Measurements from ENCODE around the gene ZBTB43.

Gene ZBTB43

DNA sequence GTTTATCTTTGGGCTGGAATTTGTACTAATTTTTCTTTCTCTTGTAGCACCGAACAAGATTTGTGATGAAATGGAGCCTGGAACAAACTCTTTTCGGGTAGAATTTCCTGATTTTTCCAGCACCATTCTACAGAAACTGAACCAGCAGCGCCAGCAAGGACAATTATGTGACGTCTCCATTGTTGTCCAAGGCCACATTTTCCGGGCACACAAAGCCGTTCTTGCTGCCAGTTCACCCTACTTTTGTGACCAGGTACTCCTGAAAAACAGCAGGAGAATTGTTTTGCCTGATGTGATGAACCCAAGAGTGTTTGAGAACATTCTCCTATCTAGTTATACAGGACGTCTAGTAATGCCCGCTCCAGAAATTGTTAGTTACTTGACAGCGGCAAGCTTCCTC is 27.6 kb downstream of the ZBTB43 start:
- no peak for DNase-seq

DNA sequence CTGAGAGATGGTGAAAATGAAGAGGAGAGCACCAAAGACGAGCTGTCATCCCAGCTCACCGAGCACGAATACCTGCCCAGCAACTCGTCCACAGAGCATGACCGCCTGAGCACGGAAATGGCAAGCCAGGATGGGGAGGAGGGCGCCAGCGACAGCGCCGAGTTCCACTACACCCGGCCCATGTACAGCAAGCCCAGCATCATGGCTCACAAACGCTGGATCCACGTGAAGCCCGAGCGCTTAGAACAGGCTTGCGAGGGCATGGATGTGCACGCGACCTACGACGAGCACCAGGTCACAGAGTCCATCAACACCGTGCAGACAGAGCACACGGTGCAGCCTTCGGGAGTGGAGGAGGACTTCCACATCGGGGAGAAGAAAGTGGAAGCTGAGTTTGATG is 28.2 kb downstream of the ZBTB43 start:
- no peak for DNase-seq

DNA sequence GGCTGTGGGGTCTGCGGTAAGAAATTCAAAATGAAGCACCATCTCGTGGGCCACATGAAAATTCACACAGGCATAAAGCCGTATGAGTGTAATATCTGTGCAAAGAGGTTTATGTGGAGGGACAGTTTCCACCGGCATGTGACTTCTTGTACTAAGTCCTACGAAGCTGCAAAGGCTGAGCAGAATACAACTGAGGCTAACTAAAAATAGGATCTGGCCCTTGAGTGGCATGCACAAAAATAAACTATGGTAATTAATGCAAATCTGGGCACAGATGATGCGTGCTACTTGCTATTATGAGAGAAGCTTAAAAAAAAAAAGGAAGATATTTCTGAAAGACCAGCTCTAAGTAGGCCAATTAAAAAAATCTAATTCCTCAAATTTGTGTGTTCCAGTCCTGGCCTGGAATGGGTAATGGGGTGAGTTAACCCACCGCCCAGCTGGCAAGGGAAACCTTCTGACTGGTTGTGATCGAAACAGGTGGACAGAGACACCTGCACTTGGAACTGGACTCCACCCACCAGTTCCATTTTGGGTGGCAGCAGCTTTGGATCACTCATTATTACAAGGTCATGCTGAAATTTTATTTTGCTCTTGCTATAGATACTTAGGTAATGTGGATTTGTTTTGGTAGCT is 29.0 kb downstream of the ZBTB43 start:
- no peak for DNase-seq

DNA sequence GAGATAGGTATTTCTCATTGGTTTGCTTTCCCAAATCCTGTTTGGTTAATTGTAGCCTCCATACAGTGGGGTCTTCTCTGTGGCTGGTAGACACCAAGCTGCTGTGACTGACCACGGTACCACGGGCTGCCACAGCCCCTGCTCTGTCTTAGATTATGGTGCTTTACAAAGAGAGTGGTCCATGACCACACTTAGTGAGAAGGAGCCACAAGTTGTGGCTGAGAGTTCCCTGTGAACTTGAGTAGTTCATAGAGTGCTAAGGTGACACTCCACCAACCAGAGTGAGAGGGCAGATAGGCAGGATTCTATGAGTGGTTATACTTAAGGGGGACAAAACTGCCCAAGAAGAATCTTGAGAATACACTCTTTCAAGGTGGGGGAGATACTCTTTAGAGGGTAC is 29.8 kb downstream of the ZBTB43 start:
- DNase-seq, result no peak

DNA sequence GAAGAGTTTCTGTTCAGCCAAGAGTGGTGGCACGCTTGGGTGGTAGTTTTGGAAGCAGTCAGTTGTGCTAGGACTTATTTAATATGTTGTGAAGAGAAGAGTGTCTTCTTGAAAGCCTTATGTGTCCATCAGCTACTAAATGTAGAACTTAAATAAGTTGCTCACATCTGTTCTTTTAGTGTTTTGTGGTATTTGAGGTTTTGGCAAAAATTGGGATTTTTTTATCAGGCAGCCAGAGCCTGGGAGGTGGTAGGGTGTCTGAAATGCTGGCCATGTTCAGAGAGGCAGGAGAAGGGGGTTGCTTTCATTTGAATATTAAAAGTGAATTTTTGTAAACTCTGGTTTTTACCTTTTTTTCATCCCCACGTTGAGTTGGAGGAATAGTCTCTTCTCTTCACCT is 31.4 kb downstream of the ZBTB43 start:
- no peak for DNase-seq

DNA sequence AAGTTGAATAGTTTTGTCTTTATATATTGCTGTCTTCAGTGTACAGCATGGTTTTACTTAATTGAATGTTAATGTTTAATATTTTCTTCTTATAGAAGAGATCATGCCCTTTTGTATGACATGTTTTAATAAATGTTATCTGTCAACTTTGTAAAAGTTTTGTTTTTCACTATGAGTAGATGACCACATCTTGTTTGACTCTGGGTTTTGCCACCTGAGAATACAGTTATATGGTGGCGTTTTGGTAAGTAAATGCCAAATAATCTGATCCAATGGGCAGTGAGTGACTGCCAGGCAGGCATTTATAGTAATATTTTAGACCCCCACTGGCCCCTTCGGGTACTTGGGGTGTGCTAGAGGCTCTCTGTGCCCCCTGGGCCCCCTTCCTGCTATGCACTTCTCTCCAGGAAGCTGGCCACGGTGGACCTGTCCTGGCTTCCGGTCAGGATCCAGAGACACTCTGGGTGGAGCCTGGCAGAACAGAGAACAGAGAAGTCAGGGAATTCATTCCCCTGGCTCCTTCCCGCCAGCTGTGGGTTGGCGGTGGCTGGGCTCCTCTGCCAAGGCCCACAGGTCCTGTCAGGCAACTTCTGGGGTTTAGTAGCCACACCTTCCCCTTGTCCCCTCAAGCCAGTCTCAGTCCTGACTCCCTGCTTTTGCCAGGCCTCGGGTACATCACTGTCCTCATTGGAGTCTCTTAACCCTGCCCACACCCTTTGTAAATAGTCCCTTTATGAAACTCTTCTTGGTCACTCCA is 33.4 kb downstream of the ZBTB43 start:
- DNase-seq, result no peak

DNA sequence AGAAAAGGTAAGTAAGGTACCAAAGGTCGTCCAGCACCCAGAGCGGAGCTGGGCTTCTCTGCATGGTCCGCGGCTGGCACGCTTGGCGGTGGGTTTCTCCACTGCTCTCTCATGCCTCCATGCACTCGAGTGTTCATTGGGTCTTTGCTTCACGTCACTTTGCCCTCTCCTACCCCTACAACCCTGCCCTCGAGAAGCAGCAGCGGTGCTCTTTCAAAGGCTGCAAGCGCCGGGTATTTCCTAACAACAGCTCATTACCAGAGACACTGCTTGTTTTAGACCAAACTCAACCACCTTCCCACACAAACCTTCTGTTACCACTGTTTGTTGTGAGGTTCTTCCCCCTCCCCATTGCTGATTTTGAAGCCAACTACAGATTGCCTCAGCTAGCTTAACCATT is 34.1 kb downstream of the ZBTB43 start:
- DNase-seq, result no peak

DNA sequence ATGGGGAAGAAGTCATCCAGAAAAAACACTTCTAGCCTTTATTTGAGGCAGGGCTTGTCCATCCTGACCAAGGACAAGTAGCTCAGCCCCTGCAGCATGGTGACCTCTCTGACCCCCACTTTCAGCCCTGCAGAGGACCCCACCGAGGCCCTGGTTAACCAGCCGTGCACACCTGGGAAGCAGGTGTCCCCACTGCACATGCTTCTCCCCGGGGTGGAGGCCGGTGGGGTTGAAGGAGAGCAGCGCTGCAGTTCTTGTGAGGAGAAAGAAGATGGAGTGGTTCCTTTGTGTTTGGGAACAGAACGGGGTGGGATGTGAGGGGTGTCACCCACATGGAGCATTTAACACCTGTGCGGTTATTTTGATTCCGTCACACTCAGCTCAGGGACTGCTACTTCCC is 34.5 kb downstream of the ZBTB43 start:
- DNase-seq, result no peak

DNA sequence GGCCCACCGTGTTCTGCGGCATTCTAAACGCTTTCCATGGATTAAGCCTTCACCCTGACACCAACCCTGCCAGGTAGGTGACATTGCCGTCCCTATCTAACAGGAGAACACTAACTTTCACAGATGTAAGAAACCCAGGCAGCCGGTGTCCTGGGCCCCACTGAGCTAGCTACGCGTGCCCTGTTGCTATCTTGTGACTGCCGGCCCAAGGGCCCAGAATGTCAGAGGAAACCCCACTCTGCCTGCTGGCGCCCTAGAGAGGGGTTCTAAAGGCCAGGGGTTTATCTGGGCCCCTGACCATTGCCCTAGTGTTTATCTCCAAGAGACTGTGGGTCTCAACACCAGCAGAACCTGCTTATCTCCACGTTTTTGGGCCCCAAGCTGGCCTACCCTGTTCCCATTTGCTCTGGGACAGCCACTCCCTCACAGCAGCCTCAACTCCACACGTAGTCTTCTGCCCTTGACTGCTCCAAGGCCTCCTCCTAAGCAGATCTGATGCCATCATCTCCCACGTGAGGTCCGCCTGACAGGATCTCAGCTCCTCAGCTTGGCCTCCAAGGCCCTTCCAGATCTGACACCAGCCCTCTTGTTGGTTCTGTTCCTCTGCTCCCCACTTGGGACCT is 37.5 kb downstream of the ZBTB43 start:
- no peak for DNase-seq

DNA sequence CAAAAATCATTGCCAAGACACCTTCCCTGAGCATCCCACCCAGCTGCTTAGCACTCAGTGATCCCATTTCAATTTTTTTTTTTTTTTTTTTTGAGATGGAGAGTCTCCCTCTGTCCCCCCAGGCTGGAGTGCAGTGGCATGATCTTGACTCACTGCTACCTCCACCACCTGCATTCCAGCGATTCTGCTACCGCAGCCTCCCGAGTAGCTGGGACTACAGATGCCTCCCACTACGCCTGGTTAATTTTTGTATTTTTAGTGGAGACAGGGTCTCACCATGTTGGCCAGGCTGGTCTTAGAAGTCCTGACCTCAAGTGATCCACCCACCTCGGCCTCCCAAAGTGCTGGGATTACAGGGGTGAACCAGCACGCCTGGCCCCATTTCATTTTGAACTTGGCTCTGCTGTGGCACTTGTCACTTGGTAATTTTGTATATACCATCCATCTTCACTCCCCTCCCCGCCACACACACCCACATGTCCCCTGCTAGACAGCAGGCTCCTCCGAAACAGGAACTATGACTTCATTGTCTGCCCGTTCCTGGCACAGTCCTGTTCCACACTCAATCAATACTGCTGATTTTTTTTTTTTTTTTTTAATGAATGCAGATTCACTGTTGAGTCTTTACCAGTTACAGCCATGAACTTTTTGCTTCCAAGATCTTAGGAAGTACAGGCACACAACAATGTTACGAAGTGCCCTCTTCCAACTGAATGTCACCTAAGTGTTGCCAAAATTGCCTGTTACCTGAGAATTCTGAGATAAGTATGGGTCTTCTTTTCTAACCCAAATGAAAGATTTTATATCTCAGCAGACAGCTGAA is 38.3 kb downstream of the ZBTB43 start:
- no peak for DNase-seq

DNA sequence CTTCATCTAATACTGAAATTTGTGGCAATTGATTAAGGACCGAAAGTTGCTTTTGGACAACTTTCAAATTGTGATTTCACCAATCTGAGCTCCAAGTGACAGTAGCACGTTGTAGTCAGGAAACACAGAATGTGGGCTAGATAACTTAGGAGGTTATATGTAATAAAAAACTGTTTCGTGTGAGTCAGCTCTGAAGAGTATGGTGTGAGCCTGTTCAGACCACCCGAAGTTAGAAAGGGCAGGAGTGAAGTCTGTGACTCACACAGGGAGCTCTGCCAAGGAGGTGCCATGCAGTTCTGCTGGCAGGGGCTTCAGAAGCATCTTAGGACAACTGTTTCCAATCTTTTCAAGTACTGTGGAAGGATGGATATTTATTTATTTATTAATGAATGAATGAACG is 39.2 kb downstream of the ZBTB43 start:
- no peak for DNase-seq

DNA sequence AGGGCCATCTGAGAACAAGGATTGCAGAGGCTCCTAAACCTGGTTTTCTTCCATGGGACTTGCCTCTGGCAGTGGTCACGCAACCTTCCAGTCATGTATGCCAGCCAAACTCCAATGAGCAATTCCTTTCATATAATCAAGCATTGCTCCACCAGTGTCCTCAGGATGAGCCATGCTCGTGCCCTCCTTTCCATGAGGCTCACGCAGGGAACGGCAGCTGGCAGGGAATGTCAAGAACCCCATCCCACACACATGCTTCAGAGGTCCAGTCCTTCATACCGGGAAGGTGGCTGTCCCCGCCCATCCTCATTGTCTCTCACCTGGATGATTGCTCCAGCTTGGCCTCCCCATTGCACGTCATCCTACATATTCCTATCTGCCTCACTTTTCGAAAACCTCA is 42.2 kb downstream of the ZBTB43 start:
- no peak for DNase-seq

DNA sequence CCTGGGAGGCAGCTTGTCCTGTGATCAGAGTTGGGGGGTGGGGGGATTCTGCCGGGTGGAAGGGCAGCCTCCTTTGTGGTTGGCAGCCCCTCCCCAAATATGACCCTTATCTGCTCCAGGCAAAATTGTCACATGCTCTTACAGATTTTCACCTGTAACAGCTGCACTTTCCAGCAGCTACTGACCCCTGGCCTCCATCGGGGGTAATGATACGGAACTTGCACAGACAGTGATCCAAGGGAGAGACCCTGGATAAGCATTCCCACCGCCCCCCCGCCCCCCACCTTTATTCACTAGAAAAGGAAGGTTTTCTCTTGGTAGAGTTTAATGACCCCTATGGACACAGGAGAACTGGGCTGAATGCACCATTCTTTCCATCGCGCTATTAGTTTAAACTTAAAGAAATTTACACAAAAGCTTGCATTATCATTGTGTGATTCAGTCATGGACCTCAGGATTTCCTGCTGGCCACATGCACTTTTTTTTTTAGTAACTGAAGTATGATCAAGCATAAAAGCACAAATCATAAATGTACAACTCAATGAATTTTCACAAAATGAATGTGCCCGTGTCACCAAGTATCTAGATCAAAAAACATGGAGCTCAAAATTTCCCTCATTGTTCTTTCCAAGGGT is 44.9 kb downstream of the ZBTB43 start:
- DNase-seq, result no peak

DNA sequence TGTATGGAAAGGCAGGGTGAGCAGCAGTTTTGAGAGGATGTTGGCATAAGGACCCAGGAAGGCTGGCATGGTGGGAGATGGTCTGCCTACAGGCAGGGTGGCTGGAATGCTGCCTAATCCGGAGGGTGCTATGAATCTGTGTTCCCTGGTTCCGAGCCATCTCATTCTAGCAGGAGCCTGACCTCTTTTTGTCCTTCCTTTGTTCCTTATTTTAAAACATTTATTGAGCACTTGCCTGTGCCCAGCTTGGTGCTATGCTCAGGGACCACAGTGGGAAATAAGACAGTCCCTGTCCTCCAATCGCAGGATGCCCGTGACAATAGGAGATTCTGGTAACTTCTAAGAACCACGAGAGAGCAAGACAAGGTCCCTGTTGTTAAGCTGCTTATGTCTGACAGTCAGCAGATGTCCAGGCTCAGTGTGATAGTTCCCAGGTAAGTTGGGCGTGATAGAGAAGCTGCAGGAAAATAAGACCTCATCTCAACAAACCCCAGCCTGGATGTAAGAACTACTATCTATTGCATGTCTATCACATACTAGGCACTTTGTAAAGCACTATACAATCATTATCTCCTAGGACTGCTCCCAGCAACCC is 46.5 kb downstream of the ZBTB43 start:
- DNase-seq, result no peak

DNA sequence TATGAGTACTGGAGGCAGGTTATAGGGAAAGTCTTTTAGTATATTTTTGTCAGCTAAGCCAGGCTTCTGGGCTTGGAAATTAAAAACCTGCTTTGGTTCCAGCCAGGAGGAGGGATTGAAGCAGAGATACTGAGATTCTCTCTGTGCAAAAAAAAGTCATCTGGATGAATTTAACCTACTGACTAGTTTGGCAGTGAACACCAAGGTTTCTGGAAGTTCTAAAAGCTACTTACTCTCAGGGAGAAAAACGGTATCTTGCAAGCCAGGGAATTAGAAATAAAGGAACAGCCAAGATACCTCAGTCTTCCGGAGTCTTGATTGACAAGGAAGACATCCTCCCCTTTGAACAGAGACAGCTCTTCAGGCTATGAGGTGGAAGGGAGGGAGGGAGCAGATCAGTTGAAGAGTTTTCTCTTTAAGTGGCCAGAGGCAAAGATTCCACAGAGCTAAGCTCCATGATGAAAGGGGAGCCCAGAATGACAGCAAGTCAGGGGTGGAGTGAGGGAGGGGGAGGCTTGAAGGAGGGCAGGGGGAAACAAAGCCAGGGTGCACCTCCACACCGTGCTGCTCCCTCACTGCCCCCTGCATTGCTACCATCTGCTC is 47.3 kb downstream of the ZBTB43 start:
- no peak for DNase-seq

DNA sequence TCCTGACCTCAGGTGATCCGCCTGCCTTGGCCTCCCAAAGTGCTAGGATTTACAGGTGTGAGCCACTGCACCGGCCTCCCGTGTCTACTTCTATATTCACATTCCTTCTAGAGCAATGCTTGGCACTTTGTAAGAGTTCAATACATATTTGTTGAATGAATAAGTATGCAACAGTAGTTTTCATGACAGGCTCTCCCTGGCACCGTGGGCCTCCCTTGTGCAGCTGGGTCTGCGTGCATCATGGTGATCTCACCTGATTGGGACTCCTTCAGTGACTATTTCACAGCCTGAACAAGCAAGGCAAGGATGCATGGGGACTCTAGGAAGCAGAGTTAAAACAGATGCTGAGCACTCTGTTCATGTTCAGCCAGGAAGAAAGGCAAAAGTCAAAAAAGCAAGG is 48.8 kb downstream of the ZBTB43 start:
- no peak for DNase-seq

DNA sequence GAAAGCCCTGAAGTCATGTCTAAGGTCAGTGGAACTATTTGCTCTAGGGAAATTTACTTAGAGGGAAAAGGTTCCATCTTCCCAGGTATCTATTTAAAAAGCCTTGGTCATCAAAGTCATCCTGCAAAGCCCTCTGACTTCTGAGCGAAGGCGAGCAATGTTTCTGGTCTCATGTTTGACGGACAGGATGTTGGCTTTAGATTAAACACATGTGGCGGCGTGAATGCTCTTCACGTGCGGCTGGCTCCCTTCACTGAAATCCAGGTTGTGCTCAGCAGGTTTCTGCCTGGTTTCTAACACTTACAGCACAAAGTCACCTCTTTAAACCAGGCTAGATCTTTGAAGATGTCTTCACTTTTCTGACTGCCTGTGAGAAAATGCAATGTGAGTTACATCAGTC is 49.9 kb downstream of the ZBTB43 start:
- no peak for DNase-seq

DNA sequence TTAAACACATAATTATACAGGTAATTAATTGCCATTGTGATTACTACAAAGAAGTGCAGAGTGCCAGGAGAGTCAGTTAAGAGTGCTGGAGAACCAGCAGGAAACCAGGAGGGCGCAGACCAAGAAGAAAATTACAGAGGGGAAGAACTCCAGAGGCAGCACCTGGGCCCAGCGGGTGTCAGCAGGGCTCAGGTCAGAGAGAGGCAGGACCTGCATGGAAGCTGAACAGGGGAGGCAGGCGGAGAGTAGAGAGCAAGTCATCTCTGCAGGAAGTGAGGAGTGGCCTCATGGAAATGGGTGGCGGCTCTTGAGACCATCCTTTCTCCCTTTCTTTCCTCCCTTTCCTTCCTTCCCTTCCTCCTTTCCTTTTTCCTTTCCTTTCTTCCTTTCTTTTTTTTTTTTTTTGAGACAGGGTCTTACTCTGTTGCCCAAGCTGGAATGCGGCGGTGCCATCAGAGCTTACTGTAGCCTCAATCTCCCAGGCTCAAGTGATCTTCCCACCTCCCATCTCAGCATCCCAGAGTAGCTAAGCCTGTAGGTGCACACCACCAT is 51.6 kb downstream of the ZBTB43 start:
- no peak for DNase-seq

DNA sequence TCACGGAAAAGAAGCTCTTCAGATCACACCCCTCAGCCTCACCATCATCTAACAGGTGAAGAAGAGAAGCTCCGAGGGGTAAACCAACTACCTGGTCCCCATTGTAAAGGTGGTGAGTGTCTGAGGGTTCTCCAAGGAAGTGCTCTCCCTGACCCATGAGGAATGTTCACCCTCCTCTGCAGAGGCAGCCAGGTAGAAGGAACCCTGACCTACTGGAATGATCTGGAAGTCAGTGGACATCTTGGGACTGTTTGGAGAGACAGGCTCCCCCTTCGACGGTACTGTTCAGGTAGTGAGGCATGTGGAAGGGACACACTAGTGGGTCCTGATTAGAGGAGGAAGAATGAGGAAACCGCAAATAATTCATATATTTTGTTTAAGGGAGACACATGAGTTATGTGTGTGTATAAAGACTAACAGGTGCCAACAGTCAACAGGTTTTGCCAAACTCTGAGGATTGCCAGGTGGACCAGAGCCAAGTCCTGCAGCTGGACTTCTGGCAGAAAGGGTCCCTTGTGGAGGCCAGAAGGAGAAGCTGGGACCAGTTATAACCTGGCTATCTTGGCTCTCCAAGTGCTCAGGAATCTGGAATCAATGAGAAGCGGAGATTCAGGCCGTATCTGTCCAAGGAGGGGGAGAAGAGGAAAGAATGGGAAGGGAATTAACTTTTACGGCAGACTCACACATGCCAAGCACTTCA is 52.6 kb downstream of the ZBTB43 start:
- DNase-seq, result peak; percentile 8

DNA sequence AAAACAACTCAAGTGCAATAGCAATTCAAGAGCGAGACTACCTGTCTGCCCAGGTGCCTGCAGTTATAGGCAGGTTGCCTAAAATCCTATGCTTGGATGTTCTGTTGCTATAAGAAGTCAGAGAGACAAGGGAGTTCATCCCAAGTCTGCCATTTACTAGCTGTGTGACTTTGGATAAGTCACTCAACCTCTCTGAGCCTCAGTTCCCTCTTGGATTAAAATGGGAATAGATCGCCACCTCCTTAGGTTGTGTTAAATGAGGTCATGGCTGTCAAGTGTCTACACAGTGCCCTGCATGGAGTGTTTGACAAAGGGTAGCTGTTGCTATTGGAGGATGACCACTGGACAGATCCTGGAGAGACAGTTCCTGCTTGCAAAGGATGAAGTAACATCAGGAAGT is 54.3 kb downstream of the ZBTB43 start:
- no peak for DNase-seq

DNA sequence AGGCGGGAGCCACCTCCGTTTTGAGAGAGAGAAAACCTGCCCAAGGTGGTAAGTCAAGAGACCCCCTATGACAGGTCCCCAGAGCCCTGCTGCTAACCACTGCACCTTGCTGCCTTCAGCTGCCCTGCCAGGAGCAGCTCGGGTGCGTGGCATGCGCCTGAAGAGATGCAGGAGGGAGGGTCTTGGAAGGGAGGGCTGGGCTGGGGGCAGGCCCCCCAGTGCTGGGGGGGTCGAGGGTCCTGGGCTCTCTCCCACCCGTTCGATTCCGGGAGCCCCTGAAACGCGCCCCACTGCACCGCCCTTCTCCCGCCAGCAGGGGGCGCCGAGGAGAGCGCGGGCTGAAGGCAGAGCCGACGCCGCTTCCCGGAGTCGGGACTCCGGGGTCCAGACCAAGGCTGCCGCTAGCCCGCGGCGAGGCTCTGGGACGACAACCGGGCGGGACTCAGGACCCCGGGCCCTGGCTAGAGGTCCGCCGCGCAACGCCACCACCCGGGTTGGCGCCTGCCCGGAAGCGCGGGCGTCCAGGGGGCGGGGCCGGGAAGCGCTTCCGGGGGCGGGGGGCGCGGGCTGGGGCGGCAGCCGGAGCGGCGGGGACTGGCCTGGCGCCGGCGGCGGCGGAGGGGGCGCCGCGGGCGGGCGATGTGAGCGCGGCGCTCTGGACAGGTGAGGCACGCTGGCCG is 55.4 kb downstream of the ZBTB43 start, which contains the start of gene ZBTB34:
ZBTB34 (plus strand) TSS at position 563 of the 680 bp plus-strand sequence. CDS start 18,761 bp downstream, outside the sequence.
- peak; percentile 32 for DNase-seq
